NCI-H1105 (cell line): ENCODE measurements around the gene LIF.

Experiments
- DNase-seq: peaks from one replicate; lab custom pipeline; 2025; lab: John Stamatoyannopoulos, UW

The LIF gene

GRCh38 chr22:30262917-30263741, 16.6 kb upstream of the LIF start:
- peak; percentile 66 for DNase-seq

GRCh38 chr22:30262112-30262511, 15.6 kb upstream of the LIF start:
- no peak for DNase-seq

GRCh38 chr22:30261134-30261533, 14.6 kb upstream of the LIF start:
- DNase-seq, result no peak

DNA sequence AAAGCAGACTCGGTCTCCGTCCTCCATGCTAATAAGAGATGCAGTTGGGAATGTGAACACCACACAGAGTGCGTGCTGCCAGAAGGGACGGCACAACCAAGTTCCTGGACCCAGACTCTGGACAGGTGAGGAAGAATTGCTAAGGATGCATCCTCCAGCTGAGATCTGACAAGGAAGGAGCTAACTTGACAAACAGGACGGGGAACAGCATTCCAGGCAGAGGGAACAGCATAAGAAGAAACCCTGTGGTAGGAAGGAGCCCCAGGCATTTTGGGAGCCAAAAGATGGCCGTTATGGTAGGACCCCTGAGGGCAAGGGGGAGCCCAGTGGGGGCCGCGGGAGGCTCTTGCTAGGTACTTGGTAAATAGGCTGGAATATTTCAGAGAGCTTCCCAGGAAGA, 14.1 kb upstream of the LIF start:
- no peak for DNase-seq

DNA sequence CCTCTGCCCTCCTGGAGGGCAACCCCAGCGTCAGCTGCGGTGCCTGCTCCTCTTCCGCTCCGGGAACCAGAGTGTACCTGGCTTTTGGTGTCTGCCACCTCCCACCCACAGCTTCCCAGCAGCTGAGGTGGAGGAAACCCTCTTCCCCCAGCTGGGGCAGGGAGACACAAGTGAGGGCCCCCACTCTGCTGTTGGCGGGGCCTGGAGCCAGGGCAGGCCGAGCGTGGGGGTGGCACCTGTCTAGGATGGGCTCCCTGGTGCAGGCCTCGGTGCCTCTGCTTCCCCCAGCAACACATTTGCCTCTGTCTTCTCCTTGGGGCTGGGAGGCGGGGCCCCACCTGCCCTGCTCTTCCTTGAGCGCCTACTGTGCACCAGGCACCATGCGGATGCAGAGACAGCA, 13.7 kb upstream of the LIF start:
- DNase-seq, result no peak

DNA sequence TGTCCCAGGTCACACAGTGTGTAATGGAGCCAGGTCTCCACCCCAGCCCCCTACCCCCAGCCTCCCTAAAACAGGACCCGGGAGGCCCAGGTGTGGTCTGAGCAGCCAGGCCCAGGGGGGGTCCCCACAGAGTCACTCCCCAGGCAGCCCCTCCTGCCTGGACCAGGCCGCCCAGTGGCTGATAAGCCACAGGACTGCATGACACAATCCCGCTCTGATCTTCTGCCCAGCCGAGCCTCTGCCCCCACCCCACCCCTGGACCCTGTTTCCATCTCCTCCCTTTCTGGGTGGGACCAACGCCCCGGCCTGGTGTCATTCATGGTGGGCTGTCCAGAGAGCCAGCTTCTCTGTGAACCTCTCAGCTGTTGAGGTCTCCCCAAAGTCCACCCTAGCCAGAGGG, 7.8 kb upstream of the LIF start:
- DNase-seq, result no peak

- peak; percentile 58 for DNase-seq
Measured at GRCh38 chr22:30253205-30253852, 6.8 kb upstream of the LIF start.

- no peak for DNase-seq
Measured at GRCh38 chr22:30252411-30253204, 6.0 kb upstream of the LIF start.

GRCh38 chr22:30251711-30252110, 5.2 kb upstream of the LIF start:
- peak; percentile 3 for DNase-seq

DNA sequence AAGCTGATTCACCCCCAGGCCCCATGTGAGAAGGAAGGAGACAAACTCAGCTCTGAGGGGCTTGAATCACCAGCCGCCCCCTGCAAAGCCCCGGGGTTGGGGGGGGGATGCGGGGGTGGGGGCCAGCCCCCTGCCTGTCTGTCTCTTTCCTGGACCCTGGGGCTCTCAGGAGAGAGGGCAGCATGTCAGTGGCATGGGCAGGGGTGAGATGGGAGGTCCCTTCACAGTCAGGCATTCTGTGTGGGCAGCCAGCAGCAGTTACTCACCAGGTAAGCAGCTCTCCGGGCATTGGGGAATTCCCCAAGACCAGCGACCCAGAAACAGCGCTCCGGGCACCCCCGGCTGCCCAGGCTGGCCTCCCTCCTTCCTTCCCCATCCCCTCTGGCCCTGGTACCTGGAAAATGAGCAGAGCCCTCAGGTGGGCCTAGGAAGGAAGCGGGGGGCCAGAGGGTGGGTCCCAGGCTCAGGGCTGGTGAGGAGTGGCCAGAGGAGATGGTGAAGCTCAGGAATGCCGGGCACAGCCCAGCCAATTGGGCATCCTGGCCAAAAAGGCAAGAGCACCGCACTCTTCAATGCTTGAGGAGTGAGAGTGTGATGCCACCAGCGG, 4.2 kb upstream of the LIF start:
- DNase-seq, result no peak

DNA sequence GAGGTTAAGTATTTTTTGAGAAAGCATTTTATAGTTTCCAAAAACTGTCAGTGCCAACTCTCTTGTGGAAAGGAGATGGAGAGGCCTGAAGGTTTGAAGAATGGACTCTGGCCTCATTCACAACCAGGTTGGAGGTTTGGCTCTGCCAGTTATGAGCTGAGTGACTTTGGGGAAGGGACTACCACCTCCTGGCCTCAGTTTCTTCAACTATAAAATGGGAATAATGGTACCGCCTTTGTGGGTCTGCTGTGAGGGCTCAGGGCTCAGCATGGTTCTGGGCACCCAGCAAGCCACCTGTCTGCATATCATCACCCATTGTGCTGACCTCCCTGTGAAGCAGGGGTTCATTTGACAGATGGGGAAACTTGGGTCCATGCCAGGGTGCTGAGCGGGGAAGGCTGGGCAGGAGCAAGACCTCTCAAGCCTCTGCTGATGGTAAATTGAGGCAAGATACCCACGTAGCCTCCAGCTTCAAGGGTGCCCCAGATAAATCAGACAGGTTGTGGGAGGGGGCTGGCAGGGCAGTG, 3.5 kb upstream of the LIF start:
- DNase-seq, result no peak

DNA sequence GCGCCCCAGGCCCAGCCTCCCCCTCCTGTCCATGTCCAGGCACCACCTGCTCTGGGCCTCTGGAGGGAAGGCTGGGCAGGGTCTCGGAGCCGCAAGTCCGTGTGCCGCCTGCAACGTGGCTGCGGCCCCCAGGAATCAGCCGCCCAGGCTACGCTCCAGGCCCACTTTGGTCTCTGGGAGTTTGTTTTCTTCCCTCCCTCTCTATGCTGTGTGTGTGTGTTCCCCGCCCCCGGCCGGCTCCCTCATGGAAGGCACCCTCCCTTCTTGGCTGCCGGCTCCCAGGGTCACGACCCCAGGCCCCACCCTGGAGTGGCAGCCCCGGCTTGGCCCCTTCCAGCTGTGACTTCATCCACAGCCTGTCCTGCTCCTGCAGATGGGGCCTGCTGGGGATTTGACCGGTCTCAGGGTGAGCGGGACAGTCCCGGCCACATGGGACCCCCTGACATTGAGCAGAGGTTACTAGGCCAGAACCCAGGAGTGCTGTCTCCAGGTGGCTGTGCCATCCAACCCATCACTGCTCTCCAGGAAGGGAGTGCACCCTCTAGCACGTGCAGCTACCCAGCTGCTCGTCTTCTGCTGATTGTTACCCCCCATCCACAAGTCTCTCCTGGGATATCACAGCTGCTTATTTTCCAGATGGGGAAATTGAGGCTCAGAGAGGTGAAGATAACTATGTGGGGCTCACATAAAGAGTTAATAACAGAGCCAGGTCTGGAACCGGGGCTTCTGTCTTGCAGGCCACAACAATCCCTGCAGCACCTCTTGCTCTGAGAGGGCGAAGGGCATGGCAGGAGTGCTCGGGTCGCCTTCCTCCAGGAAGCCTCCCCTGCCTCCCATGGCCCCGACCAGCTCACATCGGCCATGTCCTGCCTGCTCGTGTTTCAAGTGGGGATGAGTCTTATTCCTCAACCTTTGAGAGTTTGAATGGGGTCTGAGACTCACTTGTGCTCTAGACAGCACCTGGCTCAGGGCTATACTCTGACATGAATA, 2.8 kb upstream of the LIF start:
- DNase-seq, result no peak

DNA sequence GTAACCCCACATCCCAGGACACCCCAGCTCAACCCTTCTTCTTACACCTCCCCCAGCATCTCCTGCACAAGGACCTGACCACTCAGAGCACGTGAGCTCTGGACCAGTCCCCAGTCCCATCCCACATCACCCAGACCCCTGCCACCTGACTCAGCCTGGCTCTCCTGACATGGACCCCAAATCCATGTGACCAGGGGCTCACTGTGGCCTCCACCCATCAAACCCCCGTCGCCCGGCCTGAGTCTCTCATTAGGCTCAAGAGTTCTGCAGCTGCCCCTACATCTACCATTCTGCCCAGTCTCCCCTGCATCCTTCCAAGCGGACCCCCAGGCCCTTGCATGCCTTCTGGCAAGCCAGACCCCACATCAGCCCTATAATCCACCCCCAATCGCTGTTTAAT, 1.9 kb upstream of the LIF start:
- no peak for DNase-seq

DNA sequence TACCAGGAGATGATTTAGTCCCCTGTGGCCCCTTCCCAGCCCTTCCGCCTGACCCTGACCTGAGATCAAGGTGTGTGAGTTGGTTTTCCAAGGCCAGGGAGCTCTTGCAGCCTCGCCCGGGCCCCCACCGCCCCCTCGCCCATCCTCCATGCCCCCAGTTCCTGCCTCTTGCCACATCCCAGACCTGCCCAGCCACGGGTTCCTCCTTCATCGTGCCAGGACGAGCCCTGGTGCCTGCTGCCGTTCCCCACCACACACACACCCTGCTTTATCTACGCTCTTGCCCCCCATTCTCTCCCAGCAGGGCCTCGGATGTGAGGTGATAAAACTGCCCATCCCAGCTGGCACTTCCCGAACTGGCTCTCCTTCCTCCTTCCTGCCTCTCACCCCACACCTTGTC, 1.4 kb upstream of the LIF start:
- DNase-seq, result no peak

GRCh38 chr22:30247561-30247960, 1.0 kb upstream of the LIF start:
- no peak for DNase-seq

GRCh38 chr22:30246814-30247376, 336 bp upstream of the LIF start:
- DNase-seq, result no peak

DNA sequence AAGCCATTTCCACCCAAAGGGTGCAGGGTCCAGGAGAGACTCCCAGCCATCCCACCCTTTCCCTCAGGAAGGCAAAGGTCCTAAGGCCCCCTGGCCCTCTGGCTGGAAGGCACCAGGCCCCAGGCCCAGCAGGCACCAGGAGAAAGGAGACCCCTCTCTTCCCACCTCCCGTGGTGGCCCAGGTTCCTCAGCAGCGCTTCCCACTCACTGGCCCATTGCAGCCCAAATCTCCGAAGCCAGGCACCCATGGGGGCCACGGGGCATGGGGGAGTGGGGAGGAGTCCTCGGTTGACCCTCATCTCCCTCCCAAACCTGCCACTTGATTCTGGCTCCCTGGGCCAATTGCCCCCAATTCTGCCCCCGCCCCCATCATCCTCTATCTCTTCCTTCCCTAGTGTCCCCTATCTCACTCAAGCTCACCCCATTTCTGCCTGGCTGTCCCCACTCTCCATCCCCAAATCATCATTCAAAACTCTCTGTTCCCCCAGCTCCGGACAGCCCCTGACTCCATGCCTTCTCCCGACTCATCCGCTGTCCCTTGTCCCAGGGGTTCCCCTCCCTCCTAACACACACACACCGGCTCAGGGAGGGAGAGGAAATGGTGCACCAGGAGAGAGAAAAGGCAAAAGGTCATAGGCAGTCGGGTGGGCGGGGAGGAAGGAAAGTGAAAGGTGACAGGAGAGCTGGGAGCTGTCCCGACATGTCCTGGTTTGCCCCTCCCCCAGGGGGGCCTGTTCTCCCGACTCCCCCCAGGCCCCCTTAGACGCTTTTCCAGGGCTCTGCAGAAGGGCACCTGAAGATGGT, 1.2 kb downstream of the LIF start:
- no peak for DNase-seq

GRCh38 chr22:30244641-30245040, 1.9 kb downstream of the LIF start:
- no peak for DNase-seq

- DNase-seq, result no peak
Measured at GRCh38 chr22:30244066-30244465, 2.5 kb downstream of the LIF start.

- DNase-seq, result no peak
Measured at GRCh38 chr22:30243661-30244060, 2.9 kb downstream of the LIF start.
